PFSK-1 (cell line): ENCODE data around the gene APH1B.

Experiments
- FOXP2 ChIP-seq: optimal IDR thresholded peaks from 2 replicates; pipeline ENCODE3; 2011; ENCODE audit warnings: borderline replicate concordance, control low read depth, inconsistent platforms; ENCODE audit not compliant: insufficient read depth; ENCODE audit errors: extremely low read length, extremely low read depth
- POLR2AphosphoS5 ChIP-seq: IDR thresholded peaks from 2 replicates; pipeline ENCODE4 v1.6.1; 2012; ENCODE audit warnings: low read depth, mild to moderate bottlenecking, control low read depth, low read length, moderate library complexity
- REST ChIP-seq, 2 experiments: IDR thresholded peaks; 2 replicates each; pipeline versions ENCODE4 v1.6.1 to v1.8.0; 2011 to 2012; ENCODE audit warnings: low read depth in 2 of 2, low read length in 2 of 2, control low read depth in 1 of 2, inconsistent platforms in 1 of 2, mild to moderate bottlenecking in 1 of 2, moderate library complexity in 1 of 2; ENCODE audit not compliant: insufficient read depth in 1 of 2
- SIN3A ChIP-seq: IDR thresholded peaks from 2 replicates; pipeline ENCODE4 v1.6.1; 2012; ENCODE audit warnings: mild to moderate bottlenecking, low read length, moderate library complexity, borderline replicate concordance; ENCODE audit not compliant: insufficient read depth
- TAF1 ChIP-seq: IDR thresholded peaks from 2 replicates; pipeline ENCODE4 v1.6.1; 2012; ENCODE audit warnings: low read length, control low read depth, borderline replicate concordance; ENCODE audit not compliant: insufficient read depth

APH1B gene

GRCh38 chr15:63353261-63353660 is 75.9 kb downstream of the APH1B start:
- TF ChIP-seq FOXP2 (no peak), TAF1 (no peak), REST (IDR thresholded peaks at IDR 0.05; ENCODE audit: insufficient read depth in 1 of 2, low read depth in 2 of 2, low read length in 2 of 2) (no peak), POLR2AphosphoS5 (no peak), SIN3A (no peak)

GRCh38 chr15:63353887-63354286 is 76.5 kb downstream of the APH1B start:
- no peak for TF ChIP-seq SIN3A
- no peak for TF ChIP-seq FOXP2
- TF ChIP-seq TAF1 = no peak
- TF ChIP-seq POLR2AphosphoS5 = no peak
- TF ChIP-seq REST (IDR thresholded peaks at IDR 0.05; ENCODE audit: insufficient read depth in 1 of 2, low read depth in 2 of 2, low read length in 2 of 2) = no peak

- TF ChIP-seq TAF1 (no peak), SIN3A (no peak), REST (IDR thresholded peaks at IDR 0.05; ENCODE audit: insufficient read depth in 1 of 2, low read depth in 2 of 2, low read length in 2 of 2) (no peak)
Measured at GRCh38 chr15:63354821-63355650, 77.6 kb downstream of the APH1B start.

- TF ChIP-seq TAF1 (no peak), REST (IDR thresholded peaks at IDR 0.05; ENCODE audit: insufficient read depth in 1 of 2, low read depth in 2 of 2, low read length in 2 of 2) (no peak), FOXP2 (no peak), SIN3A (no peak), POLR2AphosphoS5 (no peak)
Measured at GRCh38 chr15:63357061-63357460, 79.7 kb downstream of the APH1B start.
